ENCODE data around the gene MOB3C.

Gene MOB3C

DNA sequence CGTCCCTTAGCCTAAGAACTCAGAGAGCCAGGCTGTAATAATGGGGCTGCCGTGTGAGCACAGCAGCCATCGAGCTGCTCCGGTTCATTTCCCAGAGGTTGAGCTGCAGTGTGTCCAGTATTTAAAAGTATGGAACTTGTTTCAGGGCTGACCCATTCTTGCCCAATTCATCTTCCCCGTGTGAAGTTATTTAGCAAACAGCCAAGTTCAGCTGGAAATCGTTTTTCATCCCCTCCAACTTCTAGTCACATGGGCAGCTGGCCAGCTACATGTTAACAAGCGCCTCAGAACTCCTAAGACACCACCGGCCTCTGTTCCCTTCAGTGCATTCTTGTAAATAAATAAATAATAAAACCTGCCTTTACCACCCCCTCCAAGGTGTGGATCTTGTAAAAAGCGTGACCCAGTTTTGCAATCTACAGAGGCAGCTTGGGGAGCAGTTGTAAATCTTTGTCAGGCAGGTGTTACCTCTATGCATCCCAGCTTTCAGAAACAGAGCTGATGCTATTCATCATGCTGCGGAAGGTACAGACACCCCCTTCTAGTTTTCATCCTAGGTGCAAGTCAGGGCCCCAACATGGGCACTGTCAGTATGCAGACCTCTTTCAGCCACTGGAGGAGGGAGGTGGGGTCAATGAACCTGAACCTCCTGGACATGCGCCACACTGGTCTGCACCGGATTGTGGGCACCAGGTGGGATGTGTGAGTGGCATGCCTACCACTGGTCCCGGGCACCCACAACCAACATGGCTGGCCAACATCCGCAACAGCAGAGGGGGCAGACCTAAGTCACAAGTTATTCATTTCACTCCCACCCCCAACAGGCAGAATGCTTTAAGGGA is 46.5 kb downstream of the MOB3C start:
- no peak for DNase-seq

DNA sequence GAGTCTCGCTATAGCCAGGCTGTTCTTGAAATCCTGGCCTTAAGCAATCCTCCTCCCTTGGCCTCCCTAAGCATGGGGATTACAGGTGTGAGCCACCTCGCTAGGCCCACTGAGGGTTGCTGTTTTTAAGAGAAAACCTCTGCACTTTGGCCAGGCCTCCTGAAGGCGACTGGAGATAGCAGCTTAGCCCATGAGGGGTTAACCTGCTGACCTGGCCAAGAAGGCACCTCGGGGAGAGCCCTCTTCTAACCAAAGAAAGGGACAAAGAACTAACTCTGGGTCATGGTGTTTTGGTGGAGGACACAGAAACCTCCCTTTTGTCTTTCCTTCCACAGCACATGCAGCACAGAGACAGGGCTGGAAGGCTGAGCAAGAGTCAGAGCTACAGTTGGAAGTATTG is 47.5 kb downstream of the MOB3C start:
- DNase-seq = no peak

GRCh38 chr1:46568461-46568891 is 48.1 kb downstream of the MOB3C start:
- no peak for DNase-seq

DNA sequence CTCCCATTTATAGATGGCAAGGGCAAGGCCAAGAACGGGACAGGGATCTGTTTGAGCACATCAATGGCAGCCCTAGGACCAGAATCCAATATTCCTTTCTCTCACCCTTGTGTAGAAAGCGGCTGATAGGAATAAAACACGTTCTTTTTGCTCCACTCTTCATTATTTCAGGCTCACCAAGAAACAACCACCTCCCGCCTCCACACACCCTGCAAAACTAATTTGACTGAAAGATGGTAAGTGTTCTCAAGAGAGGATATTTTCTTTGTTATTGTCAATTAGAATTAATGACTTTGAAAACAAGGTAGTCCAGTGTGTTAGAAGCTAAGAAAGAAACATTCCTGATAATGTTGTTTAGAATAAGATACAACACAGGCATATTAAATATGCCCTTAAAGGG is 53.3 kb downstream of the MOB3C start:
- DNase-seq = no peak

DNA sequence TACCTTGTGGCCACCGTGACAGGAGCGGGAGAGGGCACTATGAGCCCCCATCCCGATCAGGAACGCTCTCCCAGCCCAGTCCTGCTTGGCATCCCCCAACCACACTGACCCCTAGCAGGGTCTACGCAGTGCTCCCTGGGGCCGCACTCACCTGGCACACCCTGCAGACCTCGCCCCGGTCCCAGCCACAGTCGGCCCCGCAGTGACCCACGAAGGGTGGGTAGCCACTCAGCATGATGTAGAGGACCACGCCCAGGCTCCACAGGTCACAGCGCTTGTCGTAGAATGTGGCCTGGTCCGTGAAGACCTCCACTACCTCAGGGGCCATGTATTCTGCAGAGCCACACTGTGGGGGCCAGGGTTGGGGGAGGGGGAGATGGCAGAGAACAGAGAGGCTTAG is 54.1 kb downstream of the MOB3C start:
- DNase-seq = no peak

GRCh38 chr1:46558966-46559365 is 57.6 kb downstream of the MOB3C start:
- no peak for DNase-seq

DNA sequence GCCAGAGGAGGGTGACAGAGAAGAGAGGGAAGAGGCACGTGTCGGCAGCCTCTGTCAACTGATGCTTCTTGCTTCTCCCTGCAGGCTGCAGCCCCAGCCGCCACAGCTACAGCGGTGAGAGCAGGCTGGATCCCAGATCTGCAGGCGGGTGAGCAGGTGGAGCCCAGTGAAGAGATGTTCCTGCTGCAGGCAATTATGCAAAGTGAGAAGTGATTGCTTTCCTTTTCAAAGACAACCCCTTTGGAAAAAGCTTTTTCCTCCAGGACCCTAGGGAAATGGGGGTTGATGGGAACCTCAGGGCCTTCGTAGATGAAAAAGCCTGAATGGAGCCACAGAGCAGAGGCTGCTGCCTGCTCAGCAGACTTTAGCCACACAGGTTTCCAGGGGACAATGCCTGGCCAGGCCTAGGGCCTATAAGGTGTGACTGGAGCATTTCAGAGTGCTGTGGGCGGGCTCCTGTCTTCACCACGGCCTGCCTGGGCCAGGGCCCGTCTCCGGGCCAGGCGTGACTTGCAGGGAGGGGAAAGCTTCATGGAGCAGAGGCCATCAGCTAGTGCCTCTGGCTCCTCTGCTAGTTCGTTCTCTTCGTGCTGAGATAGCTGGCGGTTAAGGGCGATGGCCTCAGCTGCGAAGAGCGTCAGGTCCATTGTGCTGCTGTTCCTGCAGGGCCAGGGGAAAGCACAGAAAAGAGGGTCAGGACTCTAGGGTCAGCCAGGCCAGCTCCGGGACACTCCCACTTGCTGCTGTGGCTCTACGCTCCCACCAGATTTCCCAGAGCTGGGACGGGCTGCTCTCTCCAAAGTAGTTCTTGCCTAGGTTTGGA is 58.3 kb downstream of the MOB3C start:
- DNase-seq = no peak

Measured in T-helper 1 cell (primary cell).